WERI-Rb-1 (cell line): Measurements from ENCODE around the gene GNAQ.

ENCODE experiments used
- DNase-seq: peaks from one replicate; pipeline ENCODE4 v3.0.0-alpha.2; 2020
- H3K27ac ChIP-seq: fragments of 250-450 bp; sonication (Bioruptor Pico); 2 replicates; pipeline ENCODE4 v1.5.1; 2020; ENCODE audit warnings: mild to moderate bottlenecking, moderate library complexity
- H3K27me3 ChIP-seq: fragments of 250-450 bp; sonication (Bioruptor Pico); 2 replicates; pipeline ENCODE4 v1.5.1; 2021; ENCODE audit warnings: mild to moderate bottlenecking, low read depth, moderate library complexity; ENCODE audit not compliant: insufficient read depth, severe bottlenecking
- H3K36me3 ChIP-seq: fragments of 250-450 bp; sonication (Bioruptor Pico); 2 replicates; pipeline ENCODE4 v1.5.1; 2020; ENCODE audit warnings: mild to moderate bottlenecking, moderate library complexity
- H3K4me3 ChIP-seq: 2 replicates; pipeline ENCODE4 v1.5.1; 2011; ENCODE audit warnings: low read depth, mild to moderate bottlenecking, control low read depth, low read length
- H3K9me3 ChIP-seq: fragments of 250-450 bp; sonication (Bioruptor Pico); 2 replicates; pipeline ENCODE4 v1.5.1; 2021; ENCODE audit warnings: mild to moderate bottlenecking, moderate library complexity; ENCODE audit not compliant: severe bottlenecking
- TF ChIP-seq, protein P1 (sequence below): IDR thresholded peaks from 2 replicates; pipeline ENCODE4 v1.5.1; 2011; ENCODE audit warnings: low read depth, mild to moderate bottlenecking, control low read depth, inconsistent platforms, low read length

Gene GNAQ

GRCh38 chr9:77935974-77936373 is 95.6 kb downstream of the GNAQ start:
- H3K36me3 ChIP-seq: no peaks in the 10 kb centered on the region
- TF ChIP-seq, protein P1, sequence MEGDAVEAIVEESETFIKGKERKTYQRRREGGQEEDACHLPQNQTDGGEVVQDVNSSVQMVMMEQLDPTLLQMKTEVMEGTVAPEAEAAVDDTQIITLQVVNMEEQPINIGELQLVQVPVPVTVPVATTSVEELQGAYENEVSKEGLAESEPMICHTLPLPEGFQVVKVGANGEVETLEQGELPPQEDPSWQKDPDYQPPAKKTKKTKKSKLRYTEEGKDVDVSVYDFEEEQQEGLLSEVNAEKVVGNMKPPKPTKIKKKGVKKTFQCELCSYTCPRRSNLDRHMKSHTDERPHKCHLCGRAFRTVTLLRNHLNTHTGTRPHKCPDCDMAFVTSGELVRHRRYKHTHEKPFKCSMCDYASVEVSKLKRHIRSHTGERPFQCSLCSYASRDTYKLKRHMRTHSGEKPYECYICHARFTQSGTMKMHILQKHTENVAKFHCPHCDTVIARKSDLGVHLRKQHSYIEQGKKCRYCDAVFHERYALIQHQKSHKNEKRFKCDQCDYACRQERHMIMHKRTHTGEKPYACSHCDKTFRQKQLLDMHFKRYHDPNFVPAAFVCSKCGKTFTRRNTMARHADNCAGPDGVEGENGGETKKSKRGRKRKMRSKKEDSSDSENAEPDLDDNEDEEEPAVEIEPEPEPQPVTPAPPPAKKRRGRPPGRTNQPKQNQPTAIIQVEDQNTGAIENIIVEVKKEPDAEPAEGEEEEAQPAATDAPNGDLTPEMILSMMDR: no peak
- H3K4me3 ChIP-seq: no peak overlapping the region
- no peak for DNase-seq
- H3K27me3 ChIP-seq: no peaks in the 10 kb centered on the region
- H3K9me3 ChIP-seq: no peaks in the 10 kb centered on the region
- H3K27ac ChIP-seq: no peak overlapping the region

DNA sequence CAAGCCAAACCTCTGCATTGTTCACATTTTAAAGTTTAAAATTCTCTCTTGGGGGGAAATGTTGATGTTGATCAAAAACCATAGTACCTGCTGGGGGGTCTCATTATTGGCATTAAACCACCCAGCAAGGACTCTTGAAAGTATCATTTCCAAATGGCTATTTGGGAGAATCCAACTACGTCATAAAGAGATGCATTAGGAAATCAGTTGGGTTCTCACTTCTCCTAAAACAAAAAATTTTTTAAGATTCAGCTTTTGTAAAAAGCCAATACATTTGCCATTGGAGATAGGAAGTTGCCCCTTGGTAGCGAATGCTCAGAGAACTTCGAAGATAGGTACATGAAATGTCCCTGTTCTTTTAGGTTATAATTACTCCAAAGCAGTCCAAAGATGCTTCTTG is 96.4 kb downstream of the GNAQ start:
- no peaks in the 10 kb centered on the region for H3K9me3 ChIP-seq
- no peak overlapping the region for H3K4me3 ChIP-seq
- no peak overlapping the region for H3K27ac ChIP-seq
- DNase-seq: no peak
- H3K36me3 ChIP-seq: no peaks in the 10 kb centered on the region
- no peaks in the 10 kb centered on the region for H3K27me3 ChIP-seq
- TF ChIP-seq, protein P1: no peak

DNA sequence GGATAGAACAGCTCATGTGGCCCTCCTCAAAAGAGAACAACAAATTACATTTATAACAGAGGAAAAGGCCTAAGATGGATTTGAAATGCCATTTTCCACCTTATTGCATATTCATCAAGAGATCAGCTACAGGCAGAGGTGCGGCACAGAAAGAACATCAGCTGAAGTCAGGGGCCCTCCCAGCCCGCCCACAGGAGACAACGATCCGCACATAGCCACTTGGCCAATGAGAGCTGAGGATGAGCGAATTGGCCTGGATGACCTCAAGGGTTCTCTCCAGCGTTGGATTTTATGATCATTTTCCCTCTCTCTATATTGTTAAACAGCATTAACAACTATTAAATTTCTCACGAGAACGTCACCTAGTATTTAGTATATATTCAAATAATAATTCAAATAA is 97.6 kb downstream of the GNAQ start:
- Histone ChIP-seq H3K36me3 (no peaks in the 10 kb centered on the region), H3K27me3 (no peaks in the 10 kb centered on the region), H3K9me3 (no peaks in the 10 kb centered on the region), H3K27ac (no peak overlapping the region), H3K4me3 (no peak overlapping the region)
- no peak for DNase-seq
- TF ChIP-seq, protein P1: no peak

DNA sequence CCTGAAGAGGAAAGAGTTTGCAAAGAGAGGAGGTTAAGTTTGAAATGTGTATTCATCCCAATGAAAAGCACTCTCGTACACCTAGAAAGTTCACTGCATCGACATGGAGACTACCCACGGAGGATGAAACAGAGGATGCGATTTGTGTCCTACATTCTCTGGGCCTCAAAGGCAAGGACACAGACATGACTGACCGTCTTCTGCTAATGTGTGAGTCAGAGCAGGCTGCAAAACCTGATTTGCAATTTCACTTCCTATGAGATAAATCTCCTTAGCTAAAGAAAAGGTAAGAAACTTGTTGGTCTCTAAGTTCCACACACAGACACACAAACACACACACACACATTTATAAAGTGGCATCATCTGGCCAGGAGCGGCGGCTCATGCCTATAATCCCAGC is 98.6 kb downstream of the GNAQ start:
- Histone ChIP-seq H3K36me3 (no peaks in the 10 kb centered on the region), H3K27me3 (no peaks in the 10 kb centered on the region), H3K9me3 (no peaks in the 10 kb centered on the region), H3K27ac (no peak overlapping the region), H3K4me3 (no peak overlapping the region)
- DNase-seq: no peak
- TF ChIP-seq, protein P1: no peak

DNA sequence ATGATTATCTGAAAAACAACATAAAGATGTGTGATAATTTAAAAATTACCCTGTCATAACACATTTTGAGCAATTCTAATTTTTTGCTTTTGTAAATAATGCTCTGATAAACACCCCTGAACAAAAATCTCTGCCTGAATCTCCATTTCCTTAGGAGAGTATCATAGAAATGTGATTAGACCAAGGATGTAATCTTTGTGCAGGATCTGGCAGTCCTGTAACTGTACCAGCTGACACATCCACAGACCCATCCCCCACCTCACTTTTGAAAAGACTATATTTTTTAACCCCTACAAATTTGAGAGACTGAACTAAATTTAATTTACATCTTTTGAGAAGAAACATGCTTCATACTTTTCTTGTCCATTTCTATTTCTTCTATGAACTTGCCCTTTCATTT is 101.7 kb downstream of the GNAQ start:
- Histone ChIP-seq H3K9me3 (no peaks in the 10 kb centered on the region), H3K27me3 (no peaks in the 10 kb centered on the region), H3K27ac (no peak overlapping the region), H3K36me3 (no peaks in the 10 kb centered on the region), H3K4me3 (no peak overlapping the region)
- TF ChIP-seq, protein P1: no peak
- DNase-seq: no peak

GRCh38 chr9:77927265-77927664 is 104.3 kb downstream of the GNAQ start:
- no peak for DNase-seq
- Histone ChIP-seq H3K27me3 (no peaks in the 10 kb centered on the region), H3K36me3 (no peaks in the 10 kb centered on the region), H3K9me3 (no peaks in the 10 kb centered on the region), H3K4me3 (no peak overlapping the region), H3K27ac (no peak overlapping the region)
- TF ChIP-seq, protein P1: no peak
